Subcutaneous adipose tissue (tissue), 4 donors: ENCODE measurements around the gene ACTN4. TPM values are rescaled to one million over a fixed set of nuclear protein-coding genes. Genes with fewer than 3 reads are reported as not detected.

Experiments
- CTCF ChIP-seq: fragments of 450-650 bp; IDR thresholded peaks from one replicate; pipeline ENCODE4 v1.5.1; 2016; ENCODE audit warnings: low read depth, mild to moderate bottlenecking, control low read depth, antibody characterized with exemption, moderate library complexity
- total RNA-seq, 4 donors: library from RNA; depleted of rRNA; stranded (reverse); fragments of >200 nt; gene quantifications; one replicate each; pipeline ENCODE4 v1.1.0, GENCODE V29; 2016

The ACTN4 gene
- total RNA-seq, 4 donors from 2014 or later: 179 to 258 (median 186) TPM

GRCh38 chr19:38658462-38659306 is 11.2 kb downstream of the ACTN4 start:
- TF ChIP-seq CTCF: no peak

DNA sequence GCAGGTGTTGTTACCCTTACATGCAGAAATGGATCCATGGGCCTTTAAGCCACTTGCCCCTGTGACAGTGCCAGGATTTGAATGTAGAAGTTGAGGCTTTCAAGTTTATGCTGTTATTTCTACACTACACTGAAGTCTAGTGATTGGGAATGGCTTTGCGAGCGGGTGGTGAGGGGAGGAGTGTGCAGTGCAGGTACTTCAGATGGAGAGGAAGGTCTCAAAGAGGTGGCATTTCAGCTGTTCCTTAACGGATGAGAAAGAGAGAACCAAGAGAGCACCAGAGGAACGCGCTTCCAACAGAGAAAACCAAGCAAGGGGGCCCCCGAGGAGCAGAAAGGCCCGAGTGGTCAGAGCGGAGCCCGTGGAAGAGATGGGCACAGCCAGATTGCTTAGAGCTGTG is 13.3 kb downstream of the ACTN4 start:
- no peak for TF ChIP-seq CTCF

DNA sequence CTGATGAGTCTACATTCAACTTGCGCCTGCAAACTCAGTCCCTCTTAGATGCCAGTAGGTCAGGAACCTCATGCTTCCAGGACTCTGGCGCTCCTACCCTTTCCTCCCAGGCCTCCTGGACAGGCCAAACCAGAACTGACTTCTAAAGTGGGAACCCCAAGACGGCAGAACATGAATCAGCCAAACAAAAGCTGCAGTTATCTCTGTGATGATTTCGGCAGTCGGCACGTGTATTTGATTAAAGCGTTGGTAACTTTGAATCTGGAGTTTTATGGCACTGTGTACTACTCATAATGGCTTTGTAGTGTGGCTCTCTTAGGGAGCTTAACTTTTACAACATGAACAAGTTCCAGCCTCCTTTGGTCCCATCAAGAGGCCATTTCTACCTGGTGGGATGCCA is 13.7 kb downstream of the ACTN4 start:
- no peak for TF ChIP-seq CTCF

DNA sequence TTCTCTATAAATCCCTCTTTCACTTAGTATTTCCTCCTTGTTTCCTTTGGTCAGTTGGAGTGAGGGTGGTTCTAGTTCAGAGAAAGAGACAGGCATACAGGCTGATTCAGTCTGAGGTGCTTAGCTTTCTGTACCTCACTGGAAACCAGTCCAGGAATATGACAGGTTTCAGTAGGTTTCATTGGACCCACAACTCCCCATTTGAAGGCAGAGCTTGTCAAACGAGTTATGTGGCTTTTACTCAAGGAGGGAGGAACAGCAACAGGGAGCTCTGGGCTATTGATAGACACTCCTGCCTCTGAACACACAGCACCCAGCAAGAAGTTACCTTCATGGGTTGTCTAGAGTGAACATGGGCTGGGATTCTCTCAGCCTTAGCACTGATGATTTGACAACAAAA is 14.5 kb downstream of the ACTN4 start:
- no peak for TF ChIP-seq CTCF

- no peak for TF ChIP-seq CTCF
Measured at GRCh38 chr19:38662537-38663155, 15.2 kb downstream of the ACTN4 start.

DNA sequence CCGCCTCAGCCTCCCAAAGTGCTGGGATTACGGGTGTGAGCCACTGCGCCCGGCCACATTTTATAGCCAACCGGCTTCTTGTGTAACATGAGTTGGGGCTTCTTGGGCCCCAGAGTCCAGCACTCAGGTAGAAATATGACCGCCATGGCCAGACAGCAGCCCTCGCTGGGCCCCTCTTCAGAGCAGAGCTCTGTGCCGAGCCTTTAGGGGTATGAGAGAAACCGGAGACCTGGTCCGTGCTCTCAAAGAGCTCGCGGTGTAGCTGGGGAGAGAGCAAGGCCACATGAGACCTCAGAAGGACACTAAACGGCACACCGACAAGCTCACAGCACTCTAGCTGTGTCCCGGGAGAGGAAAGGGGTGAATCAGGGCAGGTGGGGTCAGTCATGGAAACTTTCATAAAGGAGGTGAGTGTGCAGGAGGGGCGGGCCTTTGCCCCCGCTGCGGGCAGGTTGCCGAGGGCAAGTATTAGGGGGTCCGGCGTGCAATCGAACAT is 15.8 kb downstream of the ACTN4 start:
- TF ChIP-seq CTCF: no peak

GRCh38 chr19:38663957-38664502 is 16.6 kb downstream of the ACTN4 start:
- TF ChIP-seq CTCF: no peak
